Fibroblast of pulmonary artery (primary cell): ENCODE data around the gene PLEKHO2.

Source experiments
- DNase-seq: peaks from one replicate; pipeline ENCODE4 v3.0.0-alpha.2; 2010; ENCODE audit warnings: low read depth
- H3K4me3 ChIP-seq: replicated peaks from 2 replicates; pipeline ENCODE4 v1.5.1; 2011; ENCODE audit warnings: low read depth, mild to moderate bottlenecking, control low read depth, low read length, moderate library complexity
- TF ChIP-seq, protein P1 (sequence below): IDR thresholded peaks from 2 replicates; pipeline ENCODE4 v1.5.1; 2011; ENCODE audit warnings: mild to moderate bottlenecking, control low read depth, low read length, inconsistent platforms; ENCODE audit errors: missing control alignments

Gene PLEKHO2

DNA sequence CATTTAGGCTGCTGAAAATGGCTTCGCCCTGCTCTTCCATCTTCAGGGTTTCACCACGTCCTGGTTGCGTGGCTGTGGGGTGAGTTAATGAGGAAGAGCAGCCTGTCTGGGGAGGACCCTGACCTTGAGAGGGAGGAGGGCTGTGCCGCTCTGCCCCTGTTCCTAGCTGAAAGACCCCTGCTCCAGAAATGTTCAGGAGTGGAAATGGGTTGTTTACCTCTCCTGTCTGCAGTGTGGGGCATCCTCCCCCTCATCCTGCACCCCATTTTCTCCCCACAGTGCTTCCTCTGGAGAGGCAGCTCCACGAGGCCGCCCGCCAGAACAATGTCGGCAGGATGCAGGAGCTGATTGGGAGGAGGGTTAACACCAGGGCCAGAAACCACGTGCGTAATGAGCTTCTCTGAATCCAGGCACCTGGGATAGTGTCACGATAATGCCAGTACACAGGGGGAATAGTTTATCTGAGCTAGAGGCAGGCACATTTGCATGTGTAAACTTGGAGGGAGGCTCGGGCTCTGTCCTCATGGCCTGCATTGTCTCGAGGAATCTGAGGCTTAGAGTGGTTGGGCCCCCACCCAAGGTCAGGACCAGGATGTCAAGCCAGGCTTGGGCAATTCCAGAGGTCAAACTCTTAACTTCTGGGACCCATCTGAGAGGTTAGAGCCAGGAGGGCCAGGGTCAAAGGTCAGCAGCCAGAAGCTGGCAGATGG is 74.0 kb downstream of the PLEKHO2 start:
- TF ChIP-seq, protein P1, sequence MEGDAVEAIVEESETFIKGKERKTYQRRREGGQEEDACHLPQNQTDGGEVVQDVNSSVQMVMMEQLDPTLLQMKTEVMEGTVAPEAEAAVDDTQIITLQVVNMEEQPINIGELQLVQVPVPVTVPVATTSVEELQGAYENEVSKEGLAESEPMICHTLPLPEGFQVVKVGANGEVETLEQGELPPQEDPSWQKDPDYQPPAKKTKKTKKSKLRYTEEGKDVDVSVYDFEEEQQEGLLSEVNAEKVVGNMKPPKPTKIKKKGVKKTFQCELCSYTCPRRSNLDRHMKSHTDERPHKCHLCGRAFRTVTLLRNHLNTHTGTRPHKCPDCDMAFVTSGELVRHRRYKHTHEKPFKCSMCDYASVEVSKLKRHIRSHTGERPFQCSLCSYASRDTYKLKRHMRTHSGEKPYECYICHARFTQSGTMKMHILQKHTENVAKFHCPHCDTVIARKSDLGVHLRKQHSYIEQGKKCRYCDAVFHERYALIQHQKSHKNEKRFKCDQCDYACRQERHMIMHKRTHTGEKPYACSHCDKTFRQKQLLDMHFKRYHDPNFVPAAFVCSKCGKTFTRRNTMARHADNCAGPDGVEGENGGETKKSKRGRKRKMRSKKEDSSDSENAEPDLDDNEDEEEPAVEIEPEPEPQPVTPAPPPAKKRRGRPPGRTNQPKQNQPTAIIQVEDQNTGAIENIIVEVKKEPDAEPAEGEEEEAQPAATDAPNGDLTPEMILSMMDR: no peak
- H3K4me3 ChIP-seq: no peak overlapping the region
- no peak for DNase-seq

DNA sequence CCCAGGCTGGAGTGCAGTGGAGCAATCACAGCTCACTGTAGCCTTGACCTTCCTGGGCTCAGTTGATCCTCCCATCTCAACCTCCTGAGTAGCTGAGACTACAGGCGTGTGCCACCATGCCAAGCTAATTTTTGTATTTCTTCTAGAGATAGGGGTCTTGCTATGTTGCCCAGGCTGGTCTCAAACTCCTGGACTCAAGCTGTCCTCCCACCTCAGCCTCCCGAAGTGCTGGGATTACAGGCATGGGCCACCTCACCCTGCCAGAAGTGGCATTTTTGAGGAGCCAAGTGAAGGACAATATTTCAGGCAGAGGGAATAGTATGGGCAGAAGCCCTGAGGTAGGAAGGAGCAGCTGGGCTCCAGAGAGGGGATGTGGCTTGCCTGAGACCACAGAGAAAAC is 74.7 kb downstream of the PLEKHO2 start:
- no peak overlapping the region for H3K4me3 ChIP-seq
- TF ChIP-seq, protein P1: no peak
- DNase-seq: no peak

DNA sequence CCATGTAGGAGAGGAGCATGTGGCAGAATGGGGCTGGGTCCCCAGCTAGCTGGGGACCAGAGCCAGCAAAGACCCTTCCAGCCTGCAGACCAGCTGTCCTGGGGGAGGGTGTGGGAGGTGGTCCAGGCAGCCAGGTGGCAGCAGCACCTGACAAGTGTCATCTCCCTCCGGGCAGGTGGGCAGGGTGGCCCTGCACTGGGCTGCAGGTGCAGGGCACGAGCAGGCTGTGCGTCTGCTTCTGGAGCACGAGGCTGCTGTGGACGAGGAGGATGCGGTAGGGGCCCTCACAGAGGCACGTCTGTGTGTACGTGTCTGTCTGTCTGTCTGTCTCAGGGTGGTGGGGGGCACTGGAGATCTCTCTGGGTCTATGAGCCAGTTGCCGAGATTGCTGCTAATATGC is 75.5 kb downstream of the PLEKHO2 start:
- no peak for DNase-seq
- TF ChIP-seq, protein P1: no peak
- no peak overlapping the region for H3K4me3 ChIP-seq
